SK-N-MC (cell line): ENCODE results near the gene CAMK2G.

Experiments used
- DNase-seq: peaks from one replicate; pipeline ENCODE4 v3.0.0-alpha.2; 2011; ENCODE audit warnings: low read depth, low spot score
- H3K27ac ChIP-seq: fragments of 200-600 bp; sonication (generic); 2 replicates; pipeline ENCODE4 v1.5.1; 2016; ENCODE audit warnings: mixed run types
- H3K36me3 ChIP-seq: fragments of 200-600 bp; sonication (generic); 2 replicates; pipeline ENCODE4 v1.6.1; 2017; ENCODE audit warnings: antibody characterized with exemption, low read length, mixed read lengths; ENCODE audit not compliant: insufficient read depth
- H3K4me3 ChIP-seq: fragments of 200-600 bp; sonication (generic); 2 replicates; pipeline ENCODE4 v1.5.1; 2016
- H3K9ac ChIP-seq: fragments of 200-600 bp; sonication (generic); 2 replicates; pipeline ENCODE4 v1.8.0; 2017; ENCODE audit warnings: mixed run types, mixed read lengths; ENCODE audit not compliant: insufficient read length
- H3K9me3 ChIP-seq: fragments of 200-600 bp; sonication (generic); 2 replicates; pipeline ENCODE4 v1.6.1; 2017; ENCODE audit warnings: low read depth, mild to moderate bottlenecking, antibody characterized with exemption, low read length, moderate library complexity, mixed read lengths
- EZH2 ChIP-seq: fragments of 200-600 bp; sonication (generic); IDR thresholded peaks from one replicate; pipeline ENCODE4 v1.6.1; 2017; ENCODE audit warnings: antibody characterized with exemption
- FOXP2 ChIP-seq: optimal IDR thresholded peaks from 2 replicates; pipeline ENCODE3; 2011; ENCODE audit warnings: mild to moderate bottlenecking, moderate library complexity; ENCODE audit not compliant: insufficient read depth; ENCODE audit errors: extremely low read length, control extremely low read depth
- POLR2AphosphoS5 ChIP-seq: IDR thresholded peaks from 2 replicates; pipeline ENCODE4 v1.6.1; 2012; ENCODE audit warnings: mild to moderate bottlenecking, low read depth, low read length, borderline replicate concordance

CAMK2G gene

DNA sequence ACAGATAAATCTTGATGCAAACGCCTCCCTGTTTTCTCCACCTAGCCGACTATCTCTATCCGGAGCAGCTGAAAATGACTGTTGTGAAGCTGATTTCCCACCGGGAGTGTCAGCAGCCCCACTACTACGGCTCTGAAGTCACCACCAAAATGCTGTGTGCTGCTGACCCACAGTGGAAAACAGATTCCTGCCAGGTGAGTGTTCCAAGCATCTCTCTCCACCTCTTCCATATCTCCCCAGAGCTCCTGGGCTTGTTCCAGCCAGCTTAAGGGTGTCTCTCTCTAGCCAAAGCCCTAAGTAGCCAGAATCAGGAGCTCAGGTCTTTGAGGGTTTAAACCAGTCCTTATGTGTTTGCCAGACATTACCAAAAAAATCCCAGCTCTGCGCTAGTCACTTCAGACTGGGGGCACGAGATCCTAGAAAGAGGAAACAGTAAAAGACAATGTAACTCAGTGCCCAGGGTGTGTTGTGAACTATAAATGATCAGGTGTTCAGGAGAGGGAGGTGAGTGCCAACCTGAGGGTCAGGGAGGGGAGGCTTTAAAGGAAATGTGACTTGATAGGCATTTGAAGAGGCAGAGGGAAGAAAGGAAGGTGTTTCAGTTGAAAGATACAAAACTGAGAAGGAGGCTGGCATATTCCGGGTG is 41.0 kb upstream of the CAMK2G start:
- H3K4me3 ChIP-seq = no peak overlapping the region
- no peak overlapping the region for H3K27ac ChIP-seq
- no peak for DNase-seq
- TF ChIP-seq FOXP2 (no peak), POLR2AphosphoS5 (no peak), EZH2 (no peak)
- H3K9me3 ChIP-seq = no peaks in the 10 kb centered on the region
- H3K9ac ChIP-seq = no peak overlapping the region
- H3K36me3 ChIP-seq = no peaks in the 10 kb centered on the region

DNA sequence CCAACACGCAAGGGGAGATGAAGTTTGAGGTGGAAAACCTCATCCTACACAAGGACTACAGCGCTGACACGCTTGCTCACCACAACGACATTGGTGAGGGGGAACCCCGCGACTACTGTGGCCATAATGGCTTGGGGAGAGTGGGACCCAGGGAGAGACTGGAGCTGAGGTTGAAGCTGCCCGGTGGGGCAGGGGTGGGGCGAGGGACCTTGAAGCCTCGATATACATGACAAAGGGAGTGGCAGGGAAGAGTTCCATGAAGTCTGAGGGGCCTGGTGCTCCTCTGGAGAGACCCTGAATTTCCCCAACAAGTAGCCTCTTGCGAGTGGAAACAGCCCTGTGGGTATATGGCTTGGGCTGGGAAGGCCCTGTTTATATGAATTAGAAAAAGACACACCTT is 39.7 kb upstream of the CAMK2G start:
- Histone ChIP-seq H3K9ac (no peak overlapping the region), H3K9me3 (no peaks in the 10 kb centered on the region), H3K27ac (no peak overlapping the region), H3K4me3 (no peak overlapping the region), H3K36me3 (no peaks in the 10 kb centered on the region)
- DNase-seq = no peak
- TF ChIP-seq EZH2 (no peak), POLR2AphosphoS5 (no peak), FOXP2 (no peak)

DNA sequence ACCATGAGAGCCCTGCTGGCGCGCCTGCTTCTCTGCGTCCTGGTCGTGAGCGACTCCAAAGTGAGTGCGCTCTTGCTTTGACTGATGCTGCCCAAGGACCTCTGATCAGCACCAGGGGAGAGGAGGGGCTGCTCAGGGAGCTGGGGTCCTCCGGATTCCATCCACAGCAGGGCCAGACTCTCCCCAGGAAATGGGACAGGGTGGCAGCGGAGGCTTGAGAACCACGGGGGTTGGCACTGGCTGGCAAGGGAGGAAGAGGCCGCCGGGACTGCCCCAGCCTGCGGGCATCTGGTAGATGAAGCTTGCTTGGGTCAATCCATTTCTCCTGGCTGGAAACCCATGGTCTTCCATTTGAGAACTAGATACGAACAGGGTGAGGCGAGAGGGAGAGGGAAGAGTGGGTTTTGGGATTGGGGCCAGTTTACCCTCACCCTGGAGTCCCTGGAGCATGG is 37.2 kb upstream of the CAMK2G start:
- Histone ChIP-seq H3K9me3 (no peaks in the 10 kb centered on the region), H3K4me3 (peak overlapping the region; percentile 71), H3K27ac (no peak overlapping the region), H3K9ac (no peak overlapping the region), H3K36me3 (no peaks in the 10 kb centered on the region)
- DNase-seq = no peak
- no peak for TF ChIP-seq EZH2
- no peak for TF ChIP-seq FOXP2
- no peak for TF ChIP-seq POLR2AphosphoS5

DNA sequence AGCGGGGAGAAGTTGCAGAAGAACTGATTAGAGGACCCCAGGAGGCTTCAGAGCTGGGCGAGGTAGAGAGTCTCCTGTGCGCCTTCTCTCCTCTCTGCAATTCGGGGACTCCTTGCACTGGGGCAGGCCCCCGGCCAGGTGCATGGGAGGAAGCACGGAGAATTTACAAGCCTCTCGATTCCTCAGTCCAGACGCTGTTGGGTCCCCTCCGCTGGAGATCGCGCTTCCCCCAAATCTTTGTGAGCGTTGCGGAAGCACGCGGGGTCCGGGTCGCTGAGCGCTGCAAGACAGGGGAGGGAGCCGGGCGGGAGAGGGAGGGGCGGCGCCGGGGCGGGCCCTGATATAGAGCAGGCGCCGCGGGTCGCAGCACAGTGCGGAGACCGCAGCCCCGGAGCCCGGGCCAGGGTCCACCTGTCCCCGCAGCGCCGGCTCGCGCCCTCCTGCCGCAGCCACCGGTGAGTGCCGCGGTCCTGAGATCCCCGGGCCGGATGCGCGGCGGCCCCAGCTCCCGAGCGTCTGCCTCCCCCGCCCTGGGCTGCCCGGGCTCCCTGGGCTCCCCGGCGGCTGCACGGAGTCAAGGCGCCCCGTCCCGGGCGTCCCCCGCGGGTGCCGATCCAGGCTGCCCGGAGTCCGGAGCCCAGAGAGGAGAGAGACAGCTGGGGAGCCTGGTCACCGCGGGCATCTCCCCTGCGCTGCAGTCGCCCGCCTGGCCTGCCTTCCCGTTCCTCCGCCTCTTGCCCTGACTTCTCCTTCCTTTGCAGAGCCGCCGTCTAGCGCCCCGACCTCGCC is 36.6 kb upstream of the CAMK2G start, which contains the start of gene PLAU:
Gene PLAU (plus strand): TSS at position 369 of the 789 bp plus-strand sequence. CDS start 424 bp downstream, outside the sequence.
- no peak within 1 kb of the TSS for H3K9ac ChIP-seq
- no peak for DNase-seq
- TF ChIP-seq EZH2 (no peak), FOXP2 (no peak), POLR2AphosphoS5 (no peak)
- H3K4me3 ChIP-seq = peak within 1 kb of the TSS; percentile 71
- no peak within 1 kb of the TSS for H3K27ac ChIP-seq
- H3K36me3 ChIP-seq = no peaks in the 10 kb centered on the region
- H3K9me3 ChIP-seq = no peaks in the 10 kb centered on the region

DNA sequence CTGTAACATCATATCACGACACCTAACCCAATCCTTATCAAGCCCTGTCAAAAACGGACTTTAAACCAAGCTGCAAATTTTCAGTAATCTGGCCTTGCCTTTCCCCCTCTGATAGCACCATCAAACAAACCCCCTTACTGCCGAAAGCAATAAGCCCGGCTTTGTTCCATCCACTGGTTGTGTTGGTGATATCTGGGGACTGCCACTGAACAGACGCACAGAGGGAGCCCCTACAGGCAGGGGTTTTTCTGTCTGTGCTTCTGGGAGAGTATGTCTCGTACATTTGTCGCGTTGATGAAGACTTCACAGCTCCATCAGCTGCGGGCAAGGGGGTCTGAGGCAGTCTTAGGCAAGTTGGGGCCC is 36.0 kb upstream of the CAMK2G start:
- Histone ChIP-seq H3K27ac (no peak overlapping the region), H3K36me3 (no peaks in the 10 kb centered on the region), H3K9me3 (no peaks in the 10 kb centered on the region), H3K4me3 (peak overlapping the region; percentile 71), H3K9ac (no peak overlapping the region)
- TF ChIP-seq POLR2AphosphoS5 (no peak), FOXP2 (no peak), EZH2 (no peak)
- DNase-seq = no peak

DNA sequence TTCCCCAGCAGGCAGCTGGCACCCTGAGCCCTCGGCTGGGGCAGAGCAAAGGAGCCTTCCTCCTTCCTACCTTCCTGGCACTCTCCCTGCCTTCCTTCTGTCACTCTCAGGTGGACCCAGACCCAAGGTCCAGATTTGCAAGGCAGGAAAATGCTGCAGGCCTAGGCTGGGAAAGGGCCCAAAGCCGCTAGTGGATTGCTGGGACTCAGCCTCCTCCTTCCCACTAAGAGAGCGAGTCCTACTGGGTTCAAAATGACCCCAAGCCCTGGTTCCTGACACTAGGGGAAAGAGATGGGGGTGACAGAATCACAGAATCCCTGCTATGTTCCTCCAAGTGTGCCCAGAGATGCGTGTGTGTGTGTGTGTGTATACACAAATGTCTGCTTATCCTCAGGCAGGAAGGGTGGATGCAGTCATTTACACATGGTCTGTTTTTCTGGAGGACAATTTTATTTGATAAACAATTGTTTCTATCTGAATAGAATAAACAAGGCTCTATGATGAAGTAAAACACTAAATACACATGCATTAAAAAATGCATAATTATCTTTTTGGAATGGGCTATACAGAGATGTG is 35.3 kb upstream of the CAMK2G start:
- no peaks in the 10 kb centered on the region for H3K36me3 ChIP-seq
- no peak for DNase-seq
- H3K27ac ChIP-seq = no peak overlapping the region
- H3K9ac ChIP-seq = no peak overlapping the region
- no peaks in the 10 kb centered on the region for H3K9me3 ChIP-seq
- H3K4me3 ChIP-seq = no peak overlapping the region
- TF ChIP-seq POLR2AphosphoS5 (no peak), FOXP2 (no peak), EZH2 (no peak)

DNA sequence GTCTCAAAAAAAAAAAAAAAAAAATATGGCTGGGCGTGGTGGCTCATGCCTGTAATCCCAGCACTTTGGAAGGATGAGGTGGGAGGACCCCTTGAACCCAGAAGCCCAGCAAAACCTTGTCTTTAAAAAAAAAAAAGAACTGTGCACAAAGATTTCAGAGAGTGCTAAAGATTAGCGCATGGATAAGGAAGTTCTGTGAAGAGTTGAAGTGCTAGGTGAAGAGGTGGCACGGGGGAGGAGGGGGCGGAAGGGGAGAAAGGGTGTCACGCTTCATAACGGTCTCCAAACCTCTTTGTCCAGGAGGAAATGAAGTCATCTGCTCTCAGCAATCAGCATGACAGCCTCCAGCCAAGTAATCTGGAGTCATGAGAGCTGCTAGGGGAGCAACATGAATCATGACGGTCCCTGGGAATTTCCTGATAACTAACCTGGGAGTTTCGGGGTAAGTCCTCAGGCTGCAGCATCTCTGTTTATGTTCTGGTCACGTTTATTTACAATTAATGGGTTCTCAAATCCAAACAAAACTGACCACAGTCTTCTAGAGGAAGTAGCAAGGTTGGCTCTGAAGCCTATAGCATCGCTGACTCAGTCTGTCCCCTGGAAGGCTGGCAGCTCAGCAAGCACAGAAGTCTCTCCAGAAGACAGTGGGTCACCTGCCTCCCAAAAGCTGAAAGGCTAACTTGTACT is 34.6 kb upstream of the CAMK2G start:
- no peak overlapping the region for H3K4me3 ChIP-seq
- H3K27ac ChIP-seq = no peak overlapping the region
- H3K36me3 ChIP-seq = no peaks in the 10 kb centered on the region
- no peaks in the 10 kb centered on the region for H3K9me3 ChIP-seq
- DNase-seq = no peak
- H3K9ac ChIP-seq = no peak overlapping the region
- no peak for TF ChIP-seq POLR2AphosphoS5
- TF ChIP-seq FOXP2 = no peak
- TF ChIP-seq EZH2 = no peak
